Islet precursor cell (in vitro differentiated cells): ENCODE measurements around the gene TSC22D4.
A peak's percentile ranks its signal among the peaks of the same experiment; 100 is the strongest.
"Not testable (repeated sequence)": the region's sequence is repeated elsewhere in the genome, so short reads cannot be mapped to it uniquely, and the experiment has no call there.

ENCODE experiments used
- DNase-seq: peaks from one replicate; pipeline ENCODE4 v3.0.0-alpha.2; 2018

Gene TSC22D4

DNA sequence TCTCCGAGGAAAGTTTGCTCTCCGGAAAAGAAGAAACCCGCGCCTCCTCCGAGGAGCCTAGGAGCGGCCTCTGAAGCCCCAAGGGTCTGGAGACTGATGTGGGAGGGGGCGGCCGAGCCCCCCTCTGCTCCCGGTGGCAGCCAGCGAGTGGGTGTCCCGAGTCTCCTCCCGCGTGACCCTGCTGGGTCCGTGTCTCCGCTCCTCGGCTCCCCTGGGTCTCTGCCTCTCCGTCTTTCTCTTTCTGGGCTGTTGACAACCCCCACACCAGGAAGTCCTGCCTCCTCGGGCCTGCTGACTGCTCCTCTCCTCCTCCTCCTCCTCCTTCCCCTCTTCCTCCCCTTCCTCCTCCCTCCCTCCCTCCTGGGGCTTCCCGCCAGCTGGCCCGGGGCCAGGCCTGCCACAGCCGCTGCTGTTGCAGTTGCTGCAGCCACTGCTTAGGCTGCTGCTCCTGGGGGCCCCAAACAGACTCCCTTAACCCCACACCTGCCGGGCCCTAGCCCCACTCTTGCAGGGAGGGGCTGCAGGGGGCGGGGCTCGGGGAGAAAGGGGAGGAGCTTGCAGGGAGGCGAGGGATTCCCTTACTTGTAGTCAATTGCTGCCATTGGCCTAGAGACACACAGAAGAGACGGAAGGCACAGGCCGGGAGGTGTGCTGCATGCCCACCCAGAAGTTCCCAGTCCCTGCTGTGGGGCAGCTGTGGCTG is at the start of gene TSC22D4:
TSC22D4 (minus strand) TSS at position 257 of the 703 bp plus-strand sequence. CDS start 1,176 bp downstream, outside the sequence.
- peak; percentile 97 for DNase-seq

DNA sequence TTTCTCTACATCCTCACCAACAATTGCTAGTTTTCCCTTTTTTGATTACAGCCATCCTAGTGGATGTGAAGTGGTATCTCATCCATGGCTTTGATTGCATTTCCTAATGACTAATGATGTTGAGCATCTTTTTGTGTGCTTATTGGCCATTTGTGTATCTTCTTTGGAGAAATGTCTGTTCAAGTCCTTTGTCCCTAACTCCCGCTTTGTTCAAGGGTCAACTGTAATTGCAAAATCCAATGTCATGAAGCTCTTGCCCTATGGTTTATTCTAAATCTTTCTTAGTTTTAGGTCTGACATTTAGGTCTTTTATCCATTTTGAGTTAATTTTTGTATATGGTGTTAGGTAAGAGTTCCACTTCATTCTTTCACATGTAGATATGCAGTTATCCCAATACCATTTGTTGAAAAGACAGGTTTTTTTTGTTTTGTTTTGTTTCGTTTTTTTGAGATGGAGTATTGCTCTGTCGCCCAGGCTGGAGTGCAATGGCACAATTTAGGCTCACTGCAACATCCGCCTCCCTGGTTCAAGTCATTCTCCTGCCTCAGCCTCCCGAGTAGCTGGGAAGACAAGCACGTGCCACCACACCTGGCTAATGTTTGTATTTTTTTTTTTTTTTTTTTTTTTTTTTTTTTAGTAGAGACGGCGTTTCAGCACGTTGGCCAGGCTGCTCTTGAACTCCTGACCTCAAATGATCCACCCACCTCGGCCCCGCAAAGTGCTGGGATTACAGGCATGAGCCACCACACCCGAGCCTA is 49.3 kb upstream of the TSC22D4 start:
- DNase-seq = not testable (repeated sequence)

DNA sequence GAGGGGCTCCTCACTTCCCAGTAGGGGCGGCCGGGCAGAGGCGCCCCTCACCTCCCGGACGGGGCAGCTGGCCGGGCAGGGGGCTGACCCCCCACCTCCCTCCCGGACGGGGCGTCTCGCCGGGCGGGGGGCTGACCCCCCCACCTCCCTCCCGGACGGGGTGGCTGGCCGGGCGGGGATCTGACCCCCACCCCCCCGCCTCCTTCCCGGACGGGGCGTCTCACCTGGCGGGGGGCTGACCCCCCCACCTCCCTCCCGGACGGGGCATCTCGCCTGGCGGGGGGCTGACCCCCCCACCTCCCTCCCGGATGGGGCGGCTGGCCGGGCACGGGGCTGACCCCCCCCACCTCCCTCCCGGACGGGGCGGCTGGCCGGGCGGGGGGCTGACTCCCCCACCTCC is 44.2 kb upstream of the TSC22D4 start:
- DNase-seq = not testable (repeated sequence)

DNA sequence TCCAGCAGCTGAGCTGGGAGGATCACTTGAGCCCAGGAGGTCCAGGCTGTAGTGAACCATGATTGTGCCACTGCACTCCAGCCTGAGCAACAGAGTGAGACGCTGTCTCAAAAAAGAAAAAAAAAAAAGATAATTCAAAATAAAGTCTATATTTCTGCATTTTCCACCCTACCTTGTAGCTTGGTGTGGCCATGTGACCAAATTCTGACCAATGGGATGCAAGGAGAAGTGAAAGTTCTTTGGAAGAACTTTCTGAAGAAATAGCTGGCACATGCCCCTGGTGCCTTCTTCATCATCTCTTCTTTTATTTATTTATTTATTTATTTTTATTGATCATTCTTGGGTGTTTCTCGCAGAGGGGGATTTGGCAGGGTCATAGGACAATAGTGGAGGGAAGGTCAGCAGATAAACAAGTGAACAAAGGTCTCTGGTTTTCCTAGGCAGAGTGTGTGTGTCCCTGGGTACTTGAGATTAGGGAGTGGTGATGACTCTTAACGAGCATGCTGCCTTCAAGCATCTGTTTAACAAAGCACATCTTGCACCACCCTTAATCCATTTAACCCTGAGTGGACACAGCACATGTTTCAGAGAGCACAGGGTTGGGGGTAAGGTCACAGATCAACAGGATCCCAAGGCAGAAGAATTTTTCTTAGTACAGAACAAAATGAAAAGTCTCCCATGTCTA is 43.0 kb upstream of the TSC22D4 start:
- not testable (repeated sequence) for DNase-seq

GRCh38 chr7:100521076-100521475 is 42.1 kb upstream of the TSC22D4 start:
- DNase-seq = no peak

GRCh38 chr7:100520138-100520537 is 41.1 kb upstream of the TSC22D4 start:
- no peak for DNase-seq

DNA sequence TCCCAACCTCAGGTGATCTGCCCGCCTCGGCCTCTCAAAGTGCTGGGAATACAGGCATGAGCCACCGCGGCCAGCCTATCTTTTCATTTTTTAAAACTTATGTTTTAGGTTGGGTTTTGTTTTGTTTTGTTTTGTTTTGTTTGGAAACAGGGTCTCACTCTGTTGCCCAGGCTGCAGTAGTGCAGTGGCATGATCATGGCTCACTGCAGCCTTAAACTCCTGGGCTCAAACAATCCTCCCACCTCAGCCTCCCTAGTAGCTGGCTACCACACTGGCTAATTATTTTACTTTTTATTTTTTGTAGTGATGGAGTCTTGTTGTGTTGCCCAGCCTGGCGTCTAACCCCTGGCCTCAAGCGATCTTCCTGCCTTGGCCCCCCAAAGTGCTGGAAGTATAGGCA is 40.6 kb upstream of the TSC22D4 start:
- no peak for DNase-seq

- DNase-seq = no peak
Observed at GRCh38 chr7:100517305-100517704, 38.3 kb upstream of the TSC22D4 start.

DNA sequence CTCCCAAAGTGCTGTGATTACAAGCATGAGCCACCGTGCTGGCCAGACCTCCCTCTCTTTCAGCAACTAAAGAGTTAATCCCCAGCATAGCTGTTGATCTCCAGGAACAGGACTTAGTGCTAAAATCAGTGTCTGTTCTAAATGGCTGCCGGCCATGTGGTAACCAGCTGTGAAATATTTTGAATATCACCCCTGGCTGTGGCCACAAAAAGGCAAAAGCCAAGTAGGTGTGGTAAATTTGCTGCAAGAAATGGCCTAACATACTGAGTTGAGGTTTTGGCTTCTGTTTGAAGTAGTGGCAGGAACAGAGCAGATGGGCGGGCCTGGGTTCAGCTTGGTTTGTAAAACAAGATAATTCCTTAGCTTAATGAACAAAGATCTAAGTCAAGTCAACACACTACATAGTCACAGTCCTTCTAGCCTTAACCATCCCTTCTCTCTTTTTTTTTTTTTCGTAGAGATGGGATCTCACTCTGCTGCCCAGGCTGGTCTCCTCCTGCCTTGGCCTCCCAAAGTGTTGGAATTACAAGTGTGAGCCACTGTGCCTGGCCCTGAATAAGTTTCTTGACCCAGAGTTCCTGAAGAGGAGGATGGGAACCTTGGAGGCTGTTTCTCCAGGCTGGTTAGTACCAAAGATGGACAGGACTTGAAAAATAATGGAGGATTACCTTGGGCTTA is 37.3 kb upstream of the TSC22D4 start:
- DNase-seq = peak; percentile 63

GRCh38 chr7:100515072-100515532 is 36.1 kb upstream of the TSC22D4 start:
- no peak for DNase-seq

DNA sequence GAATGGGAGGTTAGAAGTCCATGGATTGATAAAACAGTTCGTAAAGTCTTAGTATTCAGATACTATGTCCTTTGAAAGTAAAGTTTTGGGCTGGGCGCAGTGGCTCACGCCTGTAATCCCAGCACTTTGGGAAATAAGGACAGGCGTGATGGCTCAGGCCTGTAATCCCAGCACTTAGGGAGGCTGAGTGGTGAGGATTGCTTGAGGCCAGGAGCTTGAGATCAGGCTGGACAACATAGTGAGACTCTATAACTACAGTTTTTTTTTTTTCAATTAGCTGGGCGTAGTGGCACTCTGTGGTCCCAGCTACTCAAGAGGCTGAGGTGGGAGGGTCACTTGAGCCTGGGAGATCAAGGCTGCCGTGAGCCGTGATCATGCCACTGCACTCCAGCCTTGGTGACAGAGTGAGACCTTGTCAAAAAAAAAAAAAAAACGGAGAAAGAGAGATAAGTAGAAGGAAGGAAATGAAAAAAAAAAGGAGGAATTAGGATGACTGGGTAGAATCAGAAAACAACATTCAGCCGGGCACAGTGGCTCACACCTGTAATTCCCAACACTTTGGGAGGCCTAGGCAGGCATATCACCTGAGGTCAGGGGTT is 34.3 kb upstream of the TSC22D4 start:
- no peak for DNase-seq

GRCh38 chr7:100510437-100511239 is 31.6 kb upstream of the TSC22D4 start:
- no peak for DNase-seq

GRCh38 chr7:100509231-100509630 is 30.2 kb upstream of the TSC22D4 start:
- DNase-seq = no peak

- DNase-seq = peak; percentile 57
Observed at GRCh38 chr7:100506356-100506923, 27.4 kb upstream of the TSC22D4 start.

GRCh38 chr7:100504887-100505611 is 26.0 kb upstream of the TSC22D4 start:
- DNase-seq = no peak

DNA sequence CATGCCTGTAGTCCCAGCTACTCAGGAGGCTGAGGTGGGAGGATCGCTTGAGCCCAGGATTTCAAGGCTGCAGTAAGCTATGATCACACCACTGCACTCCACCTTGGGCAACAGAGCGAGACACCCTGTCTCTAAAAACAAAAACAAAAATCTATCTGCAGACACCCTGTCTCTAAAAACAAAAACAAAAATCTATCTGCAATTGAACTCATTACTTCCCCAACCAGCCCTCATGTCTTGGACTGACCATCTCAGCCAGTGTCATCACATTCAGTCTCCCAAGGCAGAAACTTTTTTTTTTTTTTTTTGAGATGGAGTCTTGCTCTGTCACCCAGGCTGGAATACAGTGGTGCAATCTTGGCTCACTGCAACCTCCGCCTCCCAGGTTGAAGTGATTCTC is 25.0 kb upstream of the TSC22D4 start:
- not testable (repeated sequence) for DNase-seq

DNA sequence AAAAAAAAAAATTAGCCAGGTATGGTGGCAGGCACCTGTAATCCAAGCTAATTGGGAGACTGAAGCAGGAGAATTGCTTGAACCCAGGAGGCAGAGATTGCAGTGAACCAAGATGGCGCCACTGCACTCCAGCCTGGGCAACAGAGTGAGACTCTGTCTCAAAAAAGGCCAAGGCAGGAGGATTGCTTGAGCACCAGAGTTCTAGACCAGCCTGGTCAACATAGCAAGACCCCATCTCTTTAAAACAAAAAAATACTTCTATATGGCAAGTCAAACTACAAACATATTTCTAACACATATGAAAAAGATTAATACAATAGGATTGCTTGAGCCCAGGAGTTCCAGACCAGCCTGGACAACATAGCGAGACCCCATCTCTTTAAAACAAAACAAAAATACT is 21.7 kb upstream of the TSC22D4 start:
- DNase-seq = not testable (repeated sequence)

DNA sequence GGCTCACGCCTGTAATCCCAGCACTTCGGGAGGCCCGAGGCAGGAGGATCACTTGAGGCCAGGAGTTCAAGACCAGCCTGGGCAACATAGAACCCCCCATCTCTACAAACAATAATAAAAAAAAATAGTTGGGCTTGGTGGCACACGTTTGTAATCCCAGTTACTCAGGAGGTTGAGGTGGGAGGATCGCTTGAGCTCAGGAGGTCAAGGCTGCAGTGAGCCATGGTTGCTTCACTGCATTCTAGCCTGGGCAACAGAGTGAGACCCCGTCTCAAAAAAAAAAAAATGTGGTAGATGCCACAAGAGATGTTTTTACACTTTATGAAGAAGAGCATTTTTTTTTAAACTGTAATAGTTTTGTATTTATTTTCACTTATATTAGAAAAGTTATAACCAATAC is 17.5 kb upstream of the TSC22D4 start:
- DNase-seq = no peak

- no peak for DNase-seq
Observed at GRCh38 chr7:100493476-100494264, 14.7 kb upstream of the TSC22D4 start.
